ENCODE results near the gene TPH1. TPM values are rescaled to one million over a fixed set of nuclear protein-coding genes. Genes with fewer than 3 reads are reported as not detected.

TPH1 gene
- polyA plus RNA-seq, 1 experiment = 0.06 TPM

DNA sequence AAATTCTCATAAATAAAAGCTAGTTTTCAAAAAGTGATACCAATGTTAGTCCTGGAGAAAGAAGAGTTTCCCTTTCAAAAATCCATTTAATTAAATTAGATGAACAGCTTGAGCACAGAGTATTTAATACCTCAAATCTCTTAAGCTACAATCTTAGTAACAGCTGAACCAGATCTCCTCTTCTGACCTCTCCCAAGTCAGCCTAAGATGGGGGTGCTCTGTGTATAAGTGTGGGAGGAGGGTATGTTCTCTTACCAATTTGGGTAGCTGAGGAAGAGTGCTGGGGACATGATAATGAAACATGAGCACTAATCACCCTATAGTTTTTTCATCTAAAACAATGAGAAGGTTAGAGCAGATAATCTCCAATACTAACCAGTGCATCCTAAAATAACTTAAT is 9.6 kb downstream of the TPH1 start:
- ChIA-PET POLR2A (no interaction called here), CTCF (no interaction called here)
- no peak for DNase-seq (ENCODE audit: low read depth)
- Histone ChIP-seq H3K36me3 (ENCODE audit: control insufficient read depth, insufficient read depth, low read length) (no peaks in the 10 kb centered on the region), H3K27me3 (ENCODE audit: control insufficient read depth, insufficient read depth, low read length) (no peaks in the 10 kb centered on the region), H3K4me3 (ENCODE audit: low read depth, low read length) (no peak overlapping the region)
- TF ChIP-seq, protein P1, sequence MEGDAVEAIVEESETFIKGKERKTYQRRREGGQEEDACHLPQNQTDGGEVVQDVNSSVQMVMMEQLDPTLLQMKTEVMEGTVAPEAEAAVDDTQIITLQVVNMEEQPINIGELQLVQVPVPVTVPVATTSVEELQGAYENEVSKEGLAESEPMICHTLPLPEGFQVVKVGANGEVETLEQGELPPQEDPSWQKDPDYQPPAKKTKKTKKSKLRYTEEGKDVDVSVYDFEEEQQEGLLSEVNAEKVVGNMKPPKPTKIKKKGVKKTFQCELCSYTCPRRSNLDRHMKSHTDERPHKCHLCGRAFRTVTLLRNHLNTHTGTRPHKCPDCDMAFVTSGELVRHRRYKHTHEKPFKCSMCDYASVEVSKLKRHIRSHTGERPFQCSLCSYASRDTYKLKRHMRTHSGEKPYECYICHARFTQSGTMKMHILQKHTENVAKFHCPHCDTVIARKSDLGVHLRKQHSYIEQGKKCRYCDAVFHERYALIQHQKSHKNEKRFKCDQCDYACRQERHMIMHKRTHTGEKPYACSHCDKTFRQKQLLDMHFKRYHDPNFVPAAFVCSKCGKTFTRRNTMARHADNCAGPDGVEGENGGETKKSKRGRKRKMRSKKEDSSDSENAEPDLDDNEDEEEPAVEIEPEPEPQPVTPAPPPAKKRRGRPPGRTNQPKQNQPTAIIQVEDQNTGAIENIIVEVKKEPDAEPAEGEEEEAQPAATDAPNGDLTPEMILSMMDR (IDR thresholded peaks at IDR 0.05; ENCODE audit: insufficient read depth, low read depth, low read length) = no peak

DNA sequence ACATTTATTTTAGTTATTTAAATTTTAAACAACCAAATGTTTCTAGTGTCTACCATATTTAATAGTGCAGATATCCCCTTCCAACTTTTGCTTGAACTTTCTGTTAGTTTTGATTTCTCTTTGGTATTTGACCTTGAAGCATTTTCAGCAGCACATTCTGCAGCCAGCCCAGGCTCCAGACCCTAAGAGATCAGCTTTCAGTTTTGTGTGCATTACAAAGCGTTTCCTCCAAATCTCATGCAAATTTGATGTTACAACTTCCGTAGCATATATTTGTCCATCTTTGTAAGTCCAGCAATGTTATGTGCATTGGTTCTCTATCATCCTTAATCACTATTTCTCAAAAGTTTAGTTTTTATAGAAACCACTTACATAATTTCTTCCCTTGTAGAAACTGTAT is 18.6 kb downstream of the TPH1 start:
- TF ChIP-seq, protein P1 (IDR thresholded peaks at IDR 0.05; ENCODE audit: insufficient read depth, low read depth, low read length) = no peak
- CTCF ChIA-PET = no interaction called here
- POLR2A ChIA-PET = no interaction called here
- Histone ChIP-seq H3K36me3 (ENCODE audit: control insufficient read depth, insufficient read depth, low read length) (no peaks in the 10 kb centered on the region), H3K4me3 (ENCODE audit: low read depth, low read length) (no peak overlapping the region), H3K27me3 (ENCODE audit: control insufficient read depth, insufficient read depth, low read length) (no peaks in the 10 kb centered on the region)
- DNase-seq (ENCODE audit: low read depth) = no peak

DNA sequence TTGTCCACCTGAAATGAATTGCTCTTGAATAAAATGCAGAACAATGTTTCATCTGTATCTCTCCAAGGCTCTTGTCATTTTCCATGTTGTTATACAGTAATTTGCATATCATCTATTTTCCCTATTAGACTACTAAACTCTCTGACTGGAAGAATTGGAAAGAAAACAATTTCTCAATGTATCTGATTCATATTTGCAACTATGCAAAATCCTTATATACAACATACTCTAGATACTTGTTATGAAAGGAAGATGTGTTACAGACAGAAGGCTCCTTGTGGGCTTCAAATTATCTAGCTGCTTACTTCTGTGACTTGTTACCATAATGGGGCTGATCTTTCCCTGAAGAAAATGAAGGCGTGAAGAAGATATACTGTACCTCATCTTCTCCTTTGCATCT is 23.6 kb downstream of the TPH1 start:
- TF ChIP-seq, protein P1 (IDR thresholded peaks at IDR 0.05; ENCODE audit: insufficient read depth, low read depth, low read length) = no peak
- POLR2A ChIA-PET = no interaction called here
- CTCF ChIA-PET = no interaction called here
- Histone ChIP-seq H3K27me3 (ENCODE audit: control insufficient read depth, insufficient read depth, low read length) (no peaks in the 10 kb centered on the region), H3K36me3 (ENCODE audit: control insufficient read depth, insufficient read depth, low read length) (no peaks in the 10 kb centered on the region), H3K4me3 (ENCODE audit: low read depth, low read length) (no peak overlapping the region)
- no peak for DNase-seq (ENCODE audit: low read depth)

DNA sequence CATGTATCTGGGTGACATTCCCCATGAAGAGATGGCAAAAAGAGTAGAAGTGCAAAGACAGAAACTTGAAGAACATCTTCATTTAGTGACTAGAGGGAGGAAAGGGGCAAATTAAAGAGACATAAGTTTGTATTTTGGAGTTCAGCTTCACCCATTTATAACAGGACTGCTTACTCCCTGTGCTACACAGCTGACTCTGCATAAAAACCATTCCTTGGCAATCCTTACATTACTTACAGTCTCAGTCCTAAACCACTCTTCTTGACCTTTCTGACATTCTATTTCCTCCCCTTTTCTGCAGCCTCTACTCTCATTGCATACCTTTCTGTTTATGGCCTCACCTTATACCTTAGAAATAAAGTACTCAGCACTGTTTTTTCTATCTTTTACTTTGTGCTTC is 26.4 kb downstream of the TPH1 start:
- POLR2A ChIA-PET = no interaction called here
- Histone ChIP-seq H3K36me3 (ENCODE audit: control insufficient read depth, insufficient read depth, low read length) (no peaks in the 10 kb centered on the region), H3K4me3 (ENCODE audit: low read depth, low read length) (no peak overlapping the region), H3K27me3 (ENCODE audit: control insufficient read depth, insufficient read depth, low read length) (no peaks in the 10 kb centered on the region)
- CTCF ChIA-PET = no interaction called here
- TF ChIP-seq, protein P1 (IDR thresholded peaks at IDR 0.05; ENCODE audit: insufficient read depth, low read depth, low read length) = no peak
- DNase-seq (ENCODE audit: low read depth) = no peak

DNA sequence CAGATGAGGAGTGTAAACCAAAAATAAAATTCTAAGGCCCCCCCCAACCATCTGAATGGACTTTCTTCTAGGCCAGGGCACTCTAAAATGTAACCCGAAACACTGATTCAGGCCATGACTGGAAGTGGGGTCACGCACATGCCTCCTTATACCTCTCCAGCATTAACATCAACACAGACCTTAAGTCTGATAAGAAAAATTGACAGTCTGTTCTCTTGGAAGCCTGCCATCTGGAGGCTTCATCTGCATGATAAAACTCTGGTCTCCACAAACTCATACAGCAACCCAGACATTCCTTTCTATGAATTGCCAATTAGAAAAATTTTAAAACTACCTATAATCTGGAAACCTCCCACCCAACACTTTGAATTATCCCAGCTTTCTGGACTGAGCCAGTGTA is 29.3 kb downstream of the TPH1 start:
- no peaks in the 10 kb centered on the region for H3K27me3 ChIP-seq (ENCODE audit: control insufficient read depth, insufficient read depth, low read length)
- H3K36me3 ChIP-seq (ENCODE audit: control insufficient read depth, insufficient read depth, low read length) = no peaks in the 10 kb centered on the region
- DNase-seq (ENCODE audit: low read depth) = no peak
- TF ChIP-seq, protein P1 (IDR thresholded peaks at IDR 0.05; ENCODE audit: insufficient read depth, low read depth, low read length) = no peak
- POLR2A ChIA-PET = no interaction called here
- CTCF ChIA-PET = interaction anchor here (1.2 to 1.3 kb wide), 3 partner anchors 14 to 89 kb away, joined by 3 to 4 read pairs (median 3); no protein-coding TSS in a partner anchor
- H3K4me3 ChIP-seq (ENCODE audit: low read depth, low read length) = no peak overlapping the region
